Measurements from ENCODE around the gene TNFSF15.

GRCh38 chr9:114803479-114804265 lies 2.2 kb downstream of the TNFSF15 start:
- TF ChIP-seq CTCF (IDR thresholded peaks at IDR 0.05 in 4 of 5, conservative IDR thresholded peaks at IDR 0.05 in 1 of 5) (no peak), POLR2A (IDR thresholded peaks at IDR 0.05) (no peak)
